ENCODE data around the gene PDE8A.
A peak's percentile ranks its signal among the peaks of the same experiment; 100 is the strongest.
"Not testable (repeated sequence)": the region's sequence is repeated elsewhere in the genome, so short reads cannot be mapped to it uniquely, and the experiment has no call there.

Gene PDE8A

DNA sequence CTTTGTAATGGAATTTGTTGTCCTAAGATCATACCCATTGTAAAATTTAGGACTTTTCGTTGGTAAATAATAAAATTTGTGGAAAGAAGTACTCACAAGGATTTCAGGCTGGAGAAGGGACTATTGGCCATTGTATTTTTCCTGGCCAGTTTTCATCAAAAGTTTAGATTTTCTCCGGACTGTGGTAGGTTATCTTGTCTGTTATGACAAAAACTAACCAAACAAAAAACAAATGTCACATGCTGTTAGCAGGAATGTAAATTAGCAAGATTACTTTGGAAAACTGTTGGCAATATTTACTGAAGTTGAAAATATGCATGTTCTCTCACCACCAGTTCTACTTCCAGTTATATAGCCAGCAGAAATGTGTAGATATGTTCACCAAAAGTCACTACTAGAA lies 27.8 kb downstream of the PDE8A start:
- DNase-seq = no peak
- Histone ChIP-seq H3K27ac (peak overlapping the region; percentile 68 to 74), H3K4me1 (peaks cover 0 to 82% (median 33%) of the 10 kb centered on the region in 4 donors), H3K36me3 (no peaks in the 10 kb centered on the region), H3K4me3 (no peak overlapping the region), H3K9me3 (no peaks in the 10 kb centered on the region), H3K27me3 (no peaks in the 10 kb centered on the region)
- intact Hi-C loops (cut with DNase I; ENCODE audit: low total_unique reads) = no loop called here
- TF ChIP-seq, protein P1, sequence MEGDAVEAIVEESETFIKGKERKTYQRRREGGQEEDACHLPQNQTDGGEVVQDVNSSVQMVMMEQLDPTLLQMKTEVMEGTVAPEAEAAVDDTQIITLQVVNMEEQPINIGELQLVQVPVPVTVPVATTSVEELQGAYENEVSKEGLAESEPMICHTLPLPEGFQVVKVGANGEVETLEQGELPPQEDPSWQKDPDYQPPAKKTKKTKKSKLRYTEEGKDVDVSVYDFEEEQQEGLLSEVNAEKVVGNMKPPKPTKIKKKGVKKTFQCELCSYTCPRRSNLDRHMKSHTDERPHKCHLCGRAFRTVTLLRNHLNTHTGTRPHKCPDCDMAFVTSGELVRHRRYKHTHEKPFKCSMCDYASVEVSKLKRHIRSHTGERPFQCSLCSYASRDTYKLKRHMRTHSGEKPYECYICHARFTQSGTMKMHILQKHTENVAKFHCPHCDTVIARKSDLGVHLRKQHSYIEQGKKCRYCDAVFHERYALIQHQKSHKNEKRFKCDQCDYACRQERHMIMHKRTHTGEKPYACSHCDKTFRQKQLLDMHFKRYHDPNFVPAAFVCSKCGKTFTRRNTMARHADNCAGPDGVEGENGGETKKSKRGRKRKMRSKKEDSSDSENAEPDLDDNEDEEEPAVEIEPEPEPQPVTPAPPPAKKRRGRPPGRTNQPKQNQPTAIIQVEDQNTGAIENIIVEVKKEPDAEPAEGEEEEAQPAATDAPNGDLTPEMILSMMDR (IDR thresholded peaks at IDR 0.05) = no peak

DNA sequence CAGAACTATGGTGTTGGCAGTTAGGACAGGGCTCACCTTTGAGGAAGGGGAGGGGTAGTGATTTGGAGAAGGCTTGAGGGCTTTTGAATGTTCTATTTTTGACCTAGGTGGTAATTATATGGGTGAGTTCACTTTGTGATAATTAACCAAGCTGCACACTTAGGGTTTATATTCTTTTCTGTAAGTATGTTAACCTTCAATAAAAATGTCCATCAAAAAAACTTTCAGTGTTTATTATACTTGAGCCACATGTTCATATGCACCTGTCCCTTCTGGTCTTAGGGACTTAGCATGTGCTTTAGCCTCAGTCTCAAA lies 28.4 kb downstream of the PDE8A start:
- Histone ChIP-seq H3K4me1 (peaks cover 0 to 80% (median 33%) of the 10 kb centered on the region in 4 donors), H3K36me3 (no peaks in the 10 kb centered on the region), H3K4me3 (no peak overlapping the region), H3K27me3 (no peaks in the 10 kb centered on the region), H3K9me3 (no peaks in the 10 kb centered on the region), H3K27ac (peak overlapping the region; percentile 68 to 74)
- TF ChIP-seq, protein P1 (IDR thresholded peaks at IDR 0.05) = no peak
- no peak for DNase-seq
- intact Hi-C loops (cut with DNase I; ENCODE audit: low total_unique reads) = no loop called here

DNA sequence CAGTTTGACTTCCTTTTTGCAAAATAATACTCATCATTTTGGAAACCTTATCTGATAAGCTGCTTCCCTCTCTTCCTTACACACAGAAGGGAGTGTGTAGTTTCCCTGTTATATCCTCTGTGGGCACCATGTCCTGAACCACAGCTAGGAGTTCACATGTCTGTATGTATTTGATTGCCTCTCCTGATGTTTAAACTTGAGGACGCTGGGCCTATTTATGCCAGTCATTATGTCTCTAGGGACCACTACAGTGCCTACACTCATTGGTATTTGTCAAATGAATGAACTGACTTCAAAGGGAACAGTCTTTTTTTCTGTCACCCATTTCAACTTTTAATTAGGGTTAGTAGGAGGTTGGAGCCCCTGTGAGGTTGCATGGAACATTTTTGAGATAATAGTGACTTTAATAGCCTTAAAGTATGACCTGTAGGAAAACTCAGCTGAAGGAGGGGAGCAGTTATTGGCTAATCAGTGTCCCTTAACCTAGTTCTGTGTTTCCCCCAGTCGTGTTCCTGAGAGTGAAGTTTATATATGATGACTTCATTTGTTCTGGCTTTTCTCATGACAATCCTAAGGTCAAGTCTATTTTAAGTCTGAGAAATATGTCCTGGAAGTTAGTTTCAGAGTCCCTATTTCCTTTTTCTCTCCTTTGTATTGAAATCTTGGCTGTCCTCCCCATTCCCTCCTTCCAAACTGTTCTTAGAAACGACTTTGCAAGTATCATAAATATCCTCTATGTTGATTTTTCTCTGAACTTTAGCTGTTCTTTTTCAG lies 28.9 kb downstream of the PDE8A start:
- DNase-seq = no peak
- H3K4me3 ChIP-seq = no peak overlapping the region
- TF ChIP-seq, protein P1 (IDR thresholded peaks at IDR 0.05) = no peak
- peaks cover 0 to 74% (median 32%) of the 10 kb centered on the region in 4 donors for H3K4me1 ChIP-seq
- no peaks in the 10 kb centered on the region for H3K27me3 ChIP-seq
- intact Hi-C loops (cut with DNase I; ENCODE audit: low total_unique reads) = no loop called here
- no peaks in the 10 kb centered on the region for H3K36me3 ChIP-seq
- H3K27ac ChIP-seq = peak overlapping the region; percentile 68 to 74
- no peaks in the 10 kb centered on the region for H3K9me3 ChIP-seq

DNA sequence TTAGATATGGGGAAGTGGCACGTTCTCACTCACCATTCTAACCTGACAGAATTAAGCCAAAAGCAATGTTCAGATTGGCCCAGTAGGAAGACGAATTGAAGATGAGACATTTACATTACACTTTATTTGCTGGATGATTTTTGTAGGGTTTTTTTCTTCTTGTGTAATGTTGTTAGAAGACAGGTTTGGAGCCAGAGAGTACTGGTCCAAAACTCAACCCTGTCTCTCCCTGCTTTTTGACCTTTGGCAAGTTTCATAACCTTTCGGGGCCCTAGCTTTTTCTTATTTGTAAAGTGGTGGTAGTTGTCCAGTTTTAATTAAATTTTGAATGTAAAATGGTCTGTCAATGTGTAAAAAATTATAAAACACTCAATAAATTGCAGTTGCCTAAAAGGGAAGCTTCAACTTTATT lies 29.5 kb downstream of the PDE8A start:
- peaks cover 0 to 68% (median 31%) of the 10 kb centered on the region in 4 donors for H3K4me1 ChIP-seq
- H3K4me3 ChIP-seq = no peak overlapping the region
- no peak for DNase-seq
- H3K36me3 ChIP-seq = no peaks in the 10 kb centered on the region
- H3K27me3 ChIP-seq = no peaks in the 10 kb centered on the region
- no peaks in the 10 kb centered on the region for H3K9me3 ChIP-seq
- intact Hi-C loops (cut with DNase I; ENCODE audit: low total_unique reads) = no loop called here
- H3K27ac ChIP-seq = peak overlapping the region; percentile 68 to 74
- TF ChIP-seq, protein P1 (IDR thresholded peaks at IDR 0.05) = no peak

DNA sequence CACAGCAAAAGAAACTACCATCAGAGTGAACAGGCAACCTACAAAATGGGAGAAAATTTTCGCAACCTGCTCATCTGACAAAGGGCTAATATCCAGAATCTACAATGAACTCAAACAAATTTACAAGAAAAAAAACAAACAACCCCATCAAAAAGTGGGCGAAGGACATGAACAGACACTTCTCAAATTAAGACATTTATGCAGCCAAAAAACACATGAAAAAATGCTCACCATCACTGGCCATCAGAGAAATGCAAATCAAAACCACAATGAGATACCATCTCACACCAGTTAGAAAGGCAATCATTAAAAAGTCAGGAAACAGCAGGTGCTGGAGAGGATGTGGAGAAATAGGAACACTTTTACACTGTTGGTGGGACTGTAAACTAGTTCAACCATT lies 30.1 kb downstream of the PDE8A start:
- H3K9me3 ChIP-seq; H3K27me3 ChIP-seq; H3K4me3 ChIP-seq; intact Hi-C loops (cut with DNase I; ENCODE audit: low total_unique reads); H3K36me3 ChIP-seq; DNase-seq: not testable (repeated sequence)
- peak overlapping the region in 1 of 2 donors; percentile 68 for H3K27ac ChIP-seq
- peaks cover 0 to 67% (median 29%) of the 10 kb centered on the region in 4 donors for H3K4me1 ChIP-seq

DNA sequence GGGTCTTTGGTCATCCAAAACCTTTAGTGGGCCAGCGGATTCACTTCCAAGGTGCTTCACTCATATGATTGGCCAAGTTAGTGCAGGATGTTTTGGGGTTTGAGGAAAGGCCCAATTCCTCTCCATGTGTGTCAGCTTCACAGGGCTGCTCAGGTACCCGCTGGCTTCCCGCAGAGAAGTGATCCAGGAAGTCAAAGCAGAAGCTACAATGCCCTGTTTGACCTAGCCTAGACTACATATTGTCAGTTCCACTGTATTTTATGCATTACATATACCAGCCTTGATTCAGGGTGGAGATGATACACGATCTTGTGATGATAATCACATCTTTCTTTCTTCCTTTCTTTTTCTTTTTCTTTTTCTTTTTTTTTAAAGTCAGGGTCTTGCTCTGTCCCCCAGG lies 32.1 kb downstream of the PDE8A start:
- H3K27me3 ChIP-seq = no peaks in the 10 kb centered on the region
- H3K4me3 ChIP-seq = no peak overlapping the region
- no peaks in the 10 kb centered on the region for H3K36me3 ChIP-seq
- TF ChIP-seq, protein P1 (IDR thresholded peaks at IDR 0.05) = no peak
- no peak for DNase-seq
- intact Hi-C loops (cut with DNase I; ENCODE audit: low total_unique reads) = no loop called here
- no peaks in the 10 kb centered on the region for H3K9me3 ChIP-seq
- peaks cover 0 to 46% (median 19%) of the 10 kb centered on the region in 4 donors for H3K4me1 ChIP-seq
- H3K27ac ChIP-seq = no peak overlapping the region

Measured in tibial artery (tissue), 4 donors.